AG09309 (cell line): ENCODE measurements around the gene MOSPD3.
A peak's percentile ranks its signal among the peaks of the same experiment; 100 is the strongest.

ENCODE experiments used
- DNase-seq: peaks from one replicate; pipeline ENCODE4 v3.0.0-alpha.2; 2010; ENCODE audit warnings: low read depth
- H3K4me3 ChIP-seq: 2 replicates; pipeline ENCODE4 v1.5.1; 2011; ENCODE audit warnings: mild to moderate bottlenecking, low read depth, low read length, moderate library complexity; ENCODE audit not compliant: control insufficient read depth
- CTCF ChIP-seq: IDR thresholded peaks from 2 replicates; pipeline ENCODE4 v1.5.1; 2011; ENCODE audit warnings: mild to moderate bottlenecking, low read depth, low read length, inconsistent platforms; ENCODE audit not compliant: insufficient read depth, control insufficient read depth; ENCODE audit errors: missing control alignments

MOSPD3 gene

GRCh38 chr7:100586266-100587025 lies 25.9 kb upstream of the MOSPD3 start, which contains the start of gene FBXO24:
FBXO24 (plus strand) TSS chr7:100586328; CDS start chr7:100586626, 298 bp downstream.
- no peak for TF ChIP-seq CTCF
- H3K4me3 ChIP-seq, result peak within 1 kb of the TSS; percentile 96
- DNase-seq, result peak; percentile 100

- peak; percentile 39 for TF ChIP-seq CTCF
- no peak for DNase-seq
- no peak overlapping the region for H3K4me3 ChIP-seq
These were observed 23.9 kb upstream of the MOSPD3 start for GRCh38 chr7:100588438-100588837.

GRCh38 chr7:100589341-100589947 lies 22.9 kb upstream of the MOSPD3 start:
- no peak for DNase-seq
- H3K4me3 ChIP-seq, result no peak overlapping the region
- TF ChIP-seq CTCF, result no peak

- DNase-seq, result no peak
- no peak overlapping the region for H3K4me3 ChIP-seq
- no peak for TF ChIP-seq CTCF
These were observed 22.1 kb upstream of the MOSPD3 start for GRCh38 chr7:100590077-100590737.

- no peak overlapping the region for H3K4me3 ChIP-seq
- no peak for DNase-seq
- no peak for TF ChIP-seq CTCF
These were observed 20.7 kb upstream of the MOSPD3 start for GRCh38 chr7:100591596-100591995.

- no peak for TF ChIP-seq CTCF
- no peak for DNase-seq
These were observed 17.2 kb upstream of the MOSPD3 start for GRCh38 chr7:100595188-100595587.

More at GRCh38 chr7:100595188-100595587, 17.2 kb upstream of the MOSPD3 start:
- H3K4me3 ChIP-seq, result no peak overlapping the region
